ENCODE results near the gene TCEAL8. TPM values are rescaled to one million over a fixed set of nuclear protein-coding genes. Genes with fewer than 3 reads are reported as not detected.
A peak's percentile ranks its signal among the peaks of the same experiment; 100 is the strongest.

Gene TCEAL8
- polyA plus RNA-seq, 3 donors = 7.0 to 33.7 (median 30.2) TPM

- H2AFZ ChIP-seq (ENCODE audit: insufficient read depth, low read depth, low read length, poor library complexity, severe bottlenecking) = peak within 1 kb of the TSS; percentile 43
- Mint-ChIP-seq H3K27me3 (ENCODE audit: low read depth in 3 of 3) (peaks cover 21 to 26% (median 25%) of the 10 kb centered on the region in 3 donors), H3K4me1 (peaks cover 15% of the 10 kb centered on the region), H3K36me3 (no peaks in the 10 kb centered on the region), H3K27ac (no peak within 1 kb of the TSS), H3K4me3 (peak within 1 kb of the TSS; percentile 39 to 76), H3K9me3 (peaks cover 0 to 3% (median 0%) of the 10 kb centered on the region in 7 donors)
- H3K27me3 ChIP-seq (ENCODE audit: control insufficient read depth in 2 of 2, insufficient read depth in 2 of 2, low read length in 2 of 2) = peaks cover 0 to 12% of the 10 kb centered on the region in 2 donors
- H3K9me3 ChIP-seq (replicated peaks in 1 of 2; ENCODE audit: control insufficient read depth in 1 of 2, insufficient read depth in 1 of 2, low read length in 2 of 2) = no peaks in the 10 kb centered on the region
- no peak within 1 kb of the TSS for H3K27ac ChIP-seq (ENCODE audit: low read depth in 1 of 2, low read length in 2 of 2)
- intact Hi-C loops (cut with micrococcal nuclease) = no loop called here
- no peak for TF ChIP-seq CTCF (IDR thresholded peaks at IDR 0.05)
- H3K79me2 ChIP-seq (ENCODE audit: insufficient read depth, low read length) = no peaks in the 10 kb centered on the region
- no peak within 1 kb of the TSS for H3K9ac ChIP-seq (ENCODE audit: insufficient read depth, low read length, poor library complexity, severe bottlenecking)
- H3K4me3 ChIP-seq (replicated peaks in 1 of 3; ENCODE audit: low read depth in 2 of 3, low read length in 3 of 3) = peak within 1 kb of the TSS in 1 of 3 experiments; percentile 9
- no peaks in the 10 kb centered on the region for H3K36me3 ChIP-seq (replicated peaks in 1 of 2; ENCODE audit: control insufficient read depth in 1 of 2, insufficient read depth in 2 of 2, low read length in 2 of 2)
- H3K4me2 ChIP-seq (replicated peaks; ENCODE audit: extremely low read depth, low read length, poor library complexity, severe bottlenecking) = peak within 1 kb of the TSS; percentile 15
- no peaks in the 10 kb centered on the region for H4K20me1 ChIP-seq (ENCODE audit: insufficient read depth, low read length)
- DNase-seq = peak in 1 of 3 donors; percentile 11
- peaks cover 0 to 7% of the 10 kb centered on the region in 2 donors for H3K4me1 ChIP-seq (ENCODE audit: control insufficient read depth in 1 of 2, insufficient read depth in 2 of 2, low read length in 2 of 2)
- WGBS (ENCODE audit: insufficient coverage) = 0% methylated on average over 4 of the region's 17 CpGs
Observed at GRCh38 chrX:103276581-103277002, 21.6 kb upstream of the TCEAL8 start, which contains the start of gene TCEAL5. TCEAL5 (minus strand) TSS chrX:103276750; CDS start chrX:103274563, 2,187 bp downstream.

- DNase-seq = no peak
- Histone ChIP-seq H3K4me3 (replicated peaks in 1 of 3; ENCODE audit: low read depth in 2 of 3, low read length in 3 of 3) (peak overlapping the region in 1 of 3 experiments; percentile 9), H3K27ac (ENCODE audit: low read depth in 1 of 2, low read length in 2 of 2) (no peak overlapping the region), H3K9me3 (replicated peaks in 1 of 2; ENCODE audit: control insufficient read depth in 1 of 2, insufficient read depth in 1 of 2, low read length in 2 of 2) (no peaks in the 10 kb centered on the region), H3K27me3 (ENCODE audit: control insufficient read depth in 2 of 2, insufficient read depth in 2 of 2, low read length in 2 of 2) (peaks cover 0 to 12% of the 10 kb centered on the region in 2 donors), H3K79me2 (ENCODE audit: insufficient read depth, low read length) (no peaks in the 10 kb centered on the region), H3K9ac (ENCODE audit: insufficient read depth, low read length, poor library complexity, severe bottlenecking) (no peak overlapping the region), H4K20me1 (ENCODE audit: insufficient read depth, low read length) (no peaks in the 10 kb centered on the region), H2AFZ (ENCODE audit: insufficient read depth, low read depth, low read length, poor library complexity, severe bottlenecking) (peak overlapping the region; percentile 43), H3K4me1 (ENCODE audit: control insufficient read depth in 1 of 2, insufficient read depth in 2 of 2, low read length in 2 of 2) (peaks cover 0 to 7% of the 10 kb centered on the region in 2 donors), H3K36me3 (replicated peaks in 1 of 2; ENCODE audit: control insufficient read depth in 1 of 2, insufficient read depth in 2 of 2, low read length in 2 of 2) (no peaks in the 10 kb centered on the region), H3K4me2 (replicated peaks; ENCODE audit: extremely low read depth, low read length, poor library complexity, severe bottlenecking) (peak overlapping the region; percentile 15)
- H3K27ac Mint-ChIP-seq = no peak overlapping the region
- H3K4me3 Mint-ChIP-seq = peak overlapping the region; percentile 12 to 76
- TF ChIP-seq CTCF (IDR thresholded peaks at IDR 0.05) = no peak
- H3K36me3 Mint-ChIP-seq = no peaks in the 10 kb centered on the region
- H3K9me3 Mint-ChIP-seq = peaks cover 0 to 2% (median 0%) of the 10 kb centered on the region in 7 donors
- no CpG with 5 or more reads among the region's 23 CpGs for WGBS (ENCODE audit: insufficient coverage)
- intact Hi-C loops (cut with micrococcal nuclease) = no loop called here
- H3K27me3 Mint-ChIP-seq (ENCODE audit: low read depth in 3 of 3) = peaks cover 21 to 26% (median 25%) of the 10 kb centered on the region in 3 donors
- peaks cover 15% of the 10 kb centered on the region for H3K4me1 Mint-ChIP-seq
Observed at GRCh38 chrX:103275947-103276567, 21.1 kb upstream of the TCEAL8 start.
